SJSA1 (cell line): ENCODE data around the gene GSAP. TPM values are rescaled to one million over a fixed set of nuclear protein-coding genes. Genes with fewer than 3 reads are reported as not detected.
"Not testable (repeated sequence)": the region's sequence is repeated elsewhere in the genome, so short reads cannot be mapped to it uniquely, and the experiment has no call there.

ENCODE experiments used
- DNase-seq, 2 experiments: peaks; one replicate each; pipeline ENCODE4 v3.0.0-alpha.2; 2015 to 2020; ENCODE audit warnings: low spot score in 2 of 2, low read depth in 1 of 2
- H3K27ac ChIP-seq: fragments of 250-450 bp; sonication (Bioruptor Pico); 2 replicates; pipeline ENCODE4 v1.5.1; 2020; ENCODE audit warnings: mild to moderate bottlenecking, moderate library complexity
- H3K27me3 ChIP-seq: fragments of 250-450 bp; sonication (Bioruptor Pico); replicated peaks from 2 replicates; pipeline ENCODE4 v1.5.1; 2020; ENCODE audit warnings: mild to moderate bottlenecking, moderate library complexity
- H3K36me3 ChIP-seq: fragments of 250-450 bp; sonication (Bioruptor Pico); 2 replicates; pipeline ENCODE4 v1.5.1; 2020; ENCODE audit warnings: mild to moderate bottlenecking
- H3K4me1 ChIP-seq: fragments of 250-450 bp; sonication (Bioruptor Pico); replicated peaks from 2 replicates; pipeline ENCODE4 v1.6.1; 2021; ENCODE audit warnings: mild to moderate bottlenecking
- H3K4me3 ChIP-seq: fragments of 250-450 bp; sonication (Bioruptor Pico); 2 replicates; pipeline ENCODE4 v1.5.1; 2020; ENCODE audit warnings: mild to moderate bottlenecking
- H3K9me3 ChIP-seq: fragments of 250-450 bp; sonication (Bioruptor Pico); replicated peaks from 2 replicates; pipeline ENCODE4 v1.5.1; 2020; ENCODE audit warnings: mild to moderate bottlenecking
- total RNA-seq: library from RNA; depleted of rRNA; stranded (reverse); fragments of >200 nt; shearing (Covaris generic); gene quantifications from 2 replicates; pipeline ENCODE4 v1.2.3, GENCODE V29; 2014; rRNA removed

GSAP gene
- total RNA-seq, 1 experiment from 2014 or later: 3.7 TPM

DNA sequence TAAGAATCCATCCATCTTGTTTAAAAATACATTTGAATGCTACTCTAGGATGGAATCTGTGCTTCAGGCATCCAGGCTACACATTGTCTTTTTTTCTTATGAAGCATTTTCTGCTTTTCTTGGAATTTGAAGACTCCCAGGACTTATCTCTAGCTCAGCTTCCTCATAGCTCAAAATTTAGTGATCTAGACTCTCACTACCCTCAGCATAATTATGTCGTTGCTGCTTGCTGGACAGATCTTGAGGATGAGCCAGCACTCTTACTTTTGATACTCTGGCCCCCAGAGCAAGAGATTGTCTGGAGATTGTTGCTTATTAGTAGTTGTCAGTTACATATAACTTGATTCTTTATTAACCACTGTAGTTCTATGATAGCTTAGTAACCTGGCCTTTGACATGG lies 133.3 kb downstream of the GSAP start:
- H3K9me3 ChIP-seq: no peaks in the 10 kb centered on the region
- H3K36me3 ChIP-seq: no peaks in the 10 kb centered on the region
- DNase-seq: no peak
- no peak overlapping the region for H3K4me3 ChIP-seq
- no peaks in the 10 kb centered on the region for H3K27me3 ChIP-seq
- no peaks in the 10 kb centered on the region for H3K4me1 ChIP-seq
- no peak overlapping the region for H3K27ac ChIP-seq

DNA sequence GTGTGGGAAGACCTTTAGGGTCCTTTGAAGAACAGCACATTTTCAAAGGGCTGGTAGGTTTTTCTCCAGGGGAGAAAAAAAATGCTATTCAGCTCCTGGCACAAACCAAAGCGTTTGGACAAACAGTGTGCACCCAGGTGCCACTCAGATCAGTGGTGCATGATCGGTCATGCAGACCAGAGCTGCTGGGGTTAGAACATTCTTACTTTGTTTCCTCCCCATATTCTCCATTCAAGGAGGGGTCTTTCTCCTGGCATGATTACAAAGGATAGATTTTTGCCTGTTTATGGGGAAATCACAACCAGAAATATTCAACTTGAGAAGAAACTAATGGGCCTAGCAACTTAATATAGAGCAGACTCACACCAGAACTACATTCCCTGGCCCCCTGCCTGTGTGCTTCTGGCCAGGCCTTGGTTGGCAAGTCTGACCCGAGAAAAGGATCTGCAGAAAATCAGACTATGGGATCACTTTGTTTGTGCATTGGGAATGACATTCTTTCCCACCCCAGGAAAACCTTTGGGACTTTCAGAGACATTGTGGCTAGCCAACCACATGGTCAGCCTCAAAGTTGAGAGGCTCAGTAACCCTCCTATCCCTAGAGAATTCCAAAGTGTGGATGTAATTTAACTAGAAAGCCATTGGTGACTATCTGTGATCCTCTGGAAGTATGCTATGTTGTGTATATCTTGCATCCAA lies 134.2 kb downstream of the GSAP start:
- Histone ChIP-seq H3K27ac (no peak overlapping the region), H3K27me3 (no peaks in the 10 kb centered on the region), H3K9me3 (no peaks in the 10 kb centered on the region), H3K36me3 (no peaks in the 10 kb centered on the region), H3K4me1 (no peaks in the 10 kb centered on the region), H3K4me3 (no peak overlapping the region)
- no peak for DNase-seq

DNA sequence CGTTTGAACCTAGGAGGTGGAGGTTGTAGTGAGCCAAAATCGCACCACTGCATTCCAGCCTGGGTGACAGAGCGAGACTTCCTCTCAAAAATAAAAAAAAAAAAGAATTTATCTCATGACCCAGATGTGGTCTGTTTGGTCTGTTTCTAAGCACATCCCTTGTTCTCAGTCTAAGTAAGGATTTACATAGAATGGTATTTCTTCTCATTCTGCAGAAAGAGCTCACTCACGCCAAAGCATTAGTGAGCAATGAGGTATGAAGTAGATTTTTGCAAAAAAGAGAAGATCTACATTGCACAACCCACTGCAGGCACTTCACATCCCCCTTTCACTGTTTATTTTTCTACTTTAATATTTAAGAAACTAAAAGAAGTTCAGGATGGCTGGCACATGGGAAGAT lies 140.0 kb downstream of the GSAP start:
- Histone ChIP-seq H3K9me3 (no peaks in the 10 kb centered on the region), H3K27ac (no peak overlapping the region; the same call in 1 of the 2 replicates), H3K4me1 (peaks cover 12% of the 10 kb centered on the region), H3K36me3 (no peaks in the 10 kb centered on the region), H3K27me3 (no peaks in the 10 kb centered on the region), H3K4me3 (no peak overlapping the region)
- no peak for DNase-seq

DNA sequence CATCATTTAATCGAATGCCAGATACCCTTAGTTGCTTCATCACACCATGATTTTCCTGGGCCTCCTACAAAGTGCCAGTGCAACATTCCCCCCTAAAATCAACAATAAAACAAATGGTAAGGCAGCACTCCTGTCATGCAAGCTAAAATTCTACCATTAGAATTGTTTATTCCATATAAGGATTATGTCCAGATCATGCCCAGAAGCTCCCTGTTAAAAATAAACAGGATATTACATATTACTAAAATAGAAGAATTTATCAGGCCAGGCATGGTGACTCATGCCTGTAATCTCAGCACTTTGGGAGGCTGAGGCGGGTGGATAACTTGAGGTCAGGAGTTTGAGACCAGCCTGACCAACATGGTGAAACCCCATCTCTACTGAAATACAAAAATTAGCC lies 140.5 kb downstream of the GSAP start:
- not testable (repeated sequence) for H3K36me3 ChIP-seq, H3K27me3 ChIP-seq, H3K27ac ChIP-seq, H3K4me3 ChIP-seq, H3K9me3 ChIP-seq
- peak in 1 of 2 experiments; percentile 63 for DNase-seq
- H3K4me1 ChIP-seq: peaks cover 12% of the 10 kb centered on the region

DNA sequence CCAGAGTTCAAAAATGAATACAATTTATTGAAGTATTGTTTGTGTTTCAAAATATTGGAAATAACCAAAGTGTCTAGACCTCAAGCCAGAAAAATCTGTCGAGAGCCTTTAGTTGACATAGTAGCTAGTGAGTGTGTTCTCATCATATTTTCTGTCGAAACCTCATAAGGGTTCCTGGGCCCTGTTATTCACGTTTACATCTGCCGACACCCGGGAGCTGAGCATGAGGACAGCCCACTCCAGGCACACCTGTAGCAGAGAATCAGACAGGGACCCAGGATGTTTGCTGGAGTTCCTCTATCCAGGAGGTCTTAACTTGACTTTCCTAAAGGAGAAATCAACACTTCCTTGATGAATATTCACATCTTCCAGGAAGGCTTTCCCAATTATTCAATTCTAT lies 144.4 kb downstream of the GSAP start:
- Histone ChIP-seq H3K27me3 (no peaks in the 10 kb centered on the region), H3K4me1 (peaks cover 18% of the 10 kb centered on the region), H3K4me3 (no peak overlapping the region), H3K9me3 (no peaks in the 10 kb centered on the region), H3K36me3 (no peaks in the 10 kb centered on the region), H3K27ac (no peak overlapping the region)
- no peak for DNase-seq

DNA sequence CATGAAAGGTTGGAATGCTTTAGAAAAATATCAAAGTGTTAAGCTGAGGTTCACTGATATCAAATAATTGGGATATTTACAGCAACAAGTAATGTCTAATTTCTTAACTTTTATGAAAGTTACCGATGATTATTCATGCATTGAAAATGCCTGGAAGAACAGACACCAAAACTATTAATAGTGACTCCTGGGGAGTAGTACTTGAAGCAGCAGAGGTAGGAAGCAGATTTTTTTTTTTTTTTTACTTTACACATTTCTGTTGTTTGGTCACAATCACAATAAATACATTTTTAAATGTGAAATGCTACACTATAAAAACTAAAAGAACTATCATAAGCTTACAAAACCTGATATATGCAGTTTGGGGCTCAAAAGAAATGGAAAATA lies 146.1 kb downstream of the GSAP start:
- H3K36me3 ChIP-seq: no peaks in the 10 kb centered on the region
- H3K27ac ChIP-seq: no peak overlapping the region
- DNase-seq: no peak
- no peaks in the 10 kb centered on the region for H3K27me3 ChIP-seq
- no peak overlapping the region for H3K4me3 ChIP-seq
- peaks cover 7% of the 10 kb centered on the region for H3K4me1 ChIP-seq
- no peaks in the 10 kb centered on the region for H3K9me3 ChIP-seq

DNA sequence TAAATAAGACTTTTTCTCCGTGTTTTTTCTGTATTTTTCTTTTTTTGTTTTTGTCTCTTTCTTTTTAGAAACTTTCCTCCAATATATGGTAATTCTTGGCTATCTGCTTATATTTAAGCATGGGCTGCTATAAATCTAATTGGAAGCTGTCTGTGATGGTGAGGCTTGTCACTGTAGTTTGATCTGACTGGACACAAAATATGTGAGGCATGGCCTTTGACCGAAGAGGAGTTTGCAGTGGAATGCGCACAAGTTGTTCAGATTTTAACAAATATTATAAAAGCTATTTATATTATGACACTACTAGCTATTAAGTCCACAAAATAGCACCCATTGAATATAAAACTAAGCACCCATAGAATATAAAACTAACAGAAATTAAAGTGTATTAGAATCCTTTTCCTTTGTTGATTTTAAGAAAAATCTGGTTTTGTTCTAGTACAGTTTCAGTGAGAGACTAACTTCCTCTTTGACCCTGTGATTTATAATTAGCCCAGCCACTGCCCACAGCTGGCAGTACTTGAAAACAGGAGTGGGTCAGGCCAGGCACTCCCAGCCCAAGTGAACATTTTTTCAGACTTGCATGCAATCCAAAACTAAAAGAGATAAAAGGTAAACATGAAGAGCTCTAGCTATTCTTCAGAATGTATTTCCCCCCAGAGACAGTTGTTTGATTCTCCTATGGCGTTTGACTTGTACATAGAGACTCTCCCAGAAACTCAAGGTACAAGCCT lies 146.6 kb downstream of the GSAP start:
- H3K4me3 ChIP-seq: no peak overlapping the region
- H3K27ac ChIP-seq: no peak overlapping the region
- H3K4me1 ChIP-seq: peaks cover 7% of the 10 kb centered on the region; the same call in 1 of the 2 replicates
- no peaks in the 10 kb centered on the region for H3K27me3 ChIP-seq
- no peak for DNase-seq
- no peaks in the 10 kb centered on the region for H3K9me3 ChIP-seq
- no peaks in the 10 kb centered on the region for H3K36me3 ChIP-seq

DNA sequence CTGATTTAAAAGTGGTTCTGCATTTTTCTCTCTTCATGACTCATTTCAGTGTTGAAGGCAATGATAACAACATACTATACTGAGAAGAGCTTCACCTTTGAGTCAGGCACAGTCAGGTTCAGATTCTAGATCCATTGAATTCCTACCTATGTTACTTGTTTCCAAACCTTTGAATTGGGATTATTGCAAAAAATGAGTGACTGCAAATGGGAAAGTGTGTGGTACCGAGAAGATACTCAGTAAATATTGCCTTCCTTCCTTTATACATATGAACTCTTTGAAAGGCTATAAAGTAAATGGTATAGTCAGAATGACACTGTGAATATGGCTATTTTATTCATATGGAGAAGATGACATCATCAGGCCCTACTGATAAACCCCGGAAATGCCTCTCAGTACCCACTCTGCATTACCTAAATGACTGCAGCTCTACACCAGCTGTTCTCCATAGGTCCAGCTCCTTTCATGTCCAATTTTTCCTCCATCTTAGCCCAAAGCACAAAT lies 149.8 kb downstream of the GSAP start:
- no peaks in the 10 kb centered on the region for H3K9me3 ChIP-seq
- no peak overlapping the region for H3K4me3 ChIP-seq
- H3K27me3 ChIP-seq: no peaks in the 10 kb centered on the region
- H3K4me1 ChIP-seq: peaks cover 7% of the 10 kb centered on the region; the same call in 1 of the 2 replicates
- no peak overlapping the region for H3K27ac ChIP-seq
- no peaks in the 10 kb centered on the region for H3K36me3 ChIP-seq
- no peak for DNase-seq

DNA sequence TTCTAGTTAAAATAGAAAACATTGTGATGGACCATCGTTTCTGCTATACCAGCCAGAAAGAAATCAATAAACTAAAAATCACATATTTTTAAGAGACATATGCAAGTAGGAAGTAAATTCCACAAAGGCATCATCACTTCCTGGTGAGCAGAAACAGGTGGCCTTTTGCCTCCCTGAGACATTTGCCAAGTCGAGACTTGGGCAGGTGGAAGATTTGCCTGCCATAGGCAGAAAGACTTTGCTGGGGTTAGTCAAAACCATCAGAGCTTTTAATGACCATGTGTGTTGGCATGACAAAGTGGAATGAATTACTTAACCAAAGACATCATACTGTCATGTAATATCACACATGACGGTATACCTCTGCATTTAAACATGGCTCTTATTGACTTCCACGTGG lies 150.5 kb downstream of the GSAP start:
- DNase-seq: no peak
- Histone ChIP-seq H3K36me3 (no peaks in the 10 kb centered on the region), H3K4me1 (peaks cover 7% of the 10 kb centered on the region; the same call in 1 of the 2 replicates), H3K9me3 (no peaks in the 10 kb centered on the region), H3K4me3 (no peak overlapping the region), H3K27me3 (no peaks in the 10 kb centered on the region), H3K27ac (no peak overlapping the region)

DNA sequence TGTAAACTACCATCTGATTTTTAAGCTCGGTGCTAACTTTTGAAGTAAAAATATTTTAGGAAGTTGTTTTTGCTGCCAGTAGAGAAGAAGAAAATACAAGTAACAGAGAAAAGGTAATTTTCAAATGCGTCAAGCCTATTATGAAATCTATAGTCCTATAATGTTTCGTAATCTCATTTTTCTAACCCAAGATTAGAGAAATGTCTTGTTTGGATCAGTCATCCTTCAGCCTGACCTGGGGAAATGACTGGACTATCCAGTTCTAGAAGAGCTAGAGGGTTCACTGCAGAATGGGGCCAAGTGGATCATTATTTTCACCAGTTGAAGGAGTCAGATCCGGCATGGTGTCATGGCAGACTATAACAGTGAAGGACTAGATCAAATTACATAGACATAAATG lies 153.8 kb downstream of the GSAP start:
- H3K36me3 ChIP-seq: no peaks in the 10 kb centered on the region
- H3K27ac ChIP-seq: no peak overlapping the region
- no peak for DNase-seq
- H3K27me3 ChIP-seq: no peaks in the 10 kb centered on the region
- no peaks in the 10 kb centered on the region for H3K4me1 ChIP-seq
- no peak overlapping the region for H3K4me3 ChIP-seq
- no peaks in the 10 kb centered on the region for H3K9me3 ChIP-seq

Other genes with a start within 250 kb of the GSAP start
- 0.11 TPM in 1 of 2 replicates, not detected in the other for gene FGL2, start 216.5 kb downstream of the GSAP start, total RNA-seq
- 24.7 and 34.8 TPM in 2 replicates for gene PTPN12, start 120.9 kb upstream of the GSAP start, total RNA-seq